GM13977 (cell line): Measurements from ENCODE around the gene ZFP92.

Source experiments
- DNase-seq: peaks from one replicate; pipeline ENCODE4 v3.0.0; 2012; ENCODE audit warnings: low spot score
- in situ Hi-C: fragments of 300-500 bp; cut with MboI; formaldehyde crosslinking; loops from one replicate; pipeline ENCODE4 v1.12.0; 2022; ENCODE audit warnings: low sequenced_read_pairs, low pct_unique_long_range_greater_than_20kb, mixed read lengths, inconsistent platforms; ENCODE audit not compliant: unreplicated experiment
- TF ChIP-seq, protein P1 (sequence below): IDR thresholded peaks from 2 replicates; pipeline ENCODE4 v1.5.1; 2012; ENCODE audit warnings: mild to moderate bottlenecking, control low read depth; ENCODE audit not compliant: insufficient read depth; ENCODE audit errors: extremely low read depth, missing control alignments

The ZFP92 gene

DNA sequence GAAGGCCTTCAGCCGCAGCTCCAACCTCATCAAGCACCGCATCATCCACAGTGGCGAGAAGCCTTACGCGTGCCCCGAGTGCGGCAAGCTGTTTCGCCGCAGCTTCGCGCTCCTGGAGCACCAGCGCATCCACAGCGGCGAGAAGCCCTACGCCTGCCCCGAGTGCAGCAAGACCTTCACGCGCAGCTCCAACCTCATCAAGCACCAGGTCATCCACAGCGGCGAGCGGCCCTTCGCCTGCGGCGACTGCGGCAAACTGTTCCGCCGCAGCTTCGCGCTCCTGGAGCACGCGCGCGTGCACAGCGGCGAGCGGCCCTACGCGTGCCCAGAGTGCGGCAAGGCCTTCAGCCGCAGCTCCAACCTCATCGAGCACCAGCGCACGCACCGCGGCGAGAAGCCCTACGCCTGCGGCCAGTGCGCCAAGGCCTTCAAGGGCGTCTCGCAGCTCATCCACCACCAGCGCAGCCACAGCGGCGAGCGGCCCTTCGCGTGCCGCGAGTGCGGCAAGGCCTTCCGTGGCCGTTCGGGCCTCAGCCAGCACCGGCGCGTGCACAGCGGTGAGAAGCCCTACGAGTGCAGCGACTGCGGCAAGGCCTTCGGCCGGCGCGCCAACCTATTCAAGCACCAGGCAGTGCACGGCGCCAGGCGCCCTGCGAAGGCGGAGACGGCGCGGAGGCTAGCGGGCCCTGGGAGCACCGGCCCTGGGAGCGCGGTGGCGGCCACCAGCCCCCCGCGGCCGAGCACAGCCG is 9.8 kb downstream of the ZFP92 start:
- in situ Hi-C loops, result no loop called here
- no peak for DNase-seq
- TF ChIP-seq, protein P1, sequence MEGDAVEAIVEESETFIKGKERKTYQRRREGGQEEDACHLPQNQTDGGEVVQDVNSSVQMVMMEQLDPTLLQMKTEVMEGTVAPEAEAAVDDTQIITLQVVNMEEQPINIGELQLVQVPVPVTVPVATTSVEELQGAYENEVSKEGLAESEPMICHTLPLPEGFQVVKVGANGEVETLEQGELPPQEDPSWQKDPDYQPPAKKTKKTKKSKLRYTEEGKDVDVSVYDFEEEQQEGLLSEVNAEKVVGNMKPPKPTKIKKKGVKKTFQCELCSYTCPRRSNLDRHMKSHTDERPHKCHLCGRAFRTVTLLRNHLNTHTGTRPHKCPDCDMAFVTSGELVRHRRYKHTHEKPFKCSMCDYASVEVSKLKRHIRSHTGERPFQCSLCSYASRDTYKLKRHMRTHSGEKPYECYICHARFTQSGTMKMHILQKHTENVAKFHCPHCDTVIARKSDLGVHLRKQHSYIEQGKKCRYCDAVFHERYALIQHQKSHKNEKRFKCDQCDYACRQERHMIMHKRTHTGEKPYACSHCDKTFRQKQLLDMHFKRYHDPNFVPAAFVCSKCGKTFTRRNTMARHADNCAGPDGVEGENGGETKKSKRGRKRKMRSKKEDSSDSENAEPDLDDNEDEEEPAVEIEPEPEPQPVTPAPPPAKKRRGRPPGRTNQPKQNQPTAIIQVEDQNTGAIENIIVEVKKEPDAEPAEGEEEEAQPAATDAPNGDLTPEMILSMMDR, result no peak

DNA sequence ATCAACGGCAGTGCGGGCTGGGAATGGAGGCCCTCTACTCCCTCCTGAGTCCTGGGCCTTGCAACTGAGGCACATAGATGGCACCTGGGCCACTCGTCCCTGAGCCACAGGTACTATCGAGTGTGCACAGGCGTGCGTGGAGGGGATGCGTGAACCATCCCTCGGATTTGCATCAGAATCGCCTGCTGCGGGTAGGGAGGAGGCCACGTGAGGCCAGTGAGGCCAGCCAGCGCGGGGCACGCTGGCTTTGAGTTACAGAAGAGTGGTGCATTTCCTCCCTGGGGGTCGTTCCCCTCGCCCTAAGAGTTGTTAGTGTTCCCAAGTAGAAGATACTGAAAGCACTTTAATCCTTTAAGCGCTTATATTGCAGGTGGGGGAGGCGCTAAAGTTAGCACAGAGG is 10.6 kb downstream of the ZFP92 start:
- in situ Hi-C loops, result no loop called here
- no peak for DNase-seq
- TF ChIP-seq, protein P1, result no peak

DNA sequence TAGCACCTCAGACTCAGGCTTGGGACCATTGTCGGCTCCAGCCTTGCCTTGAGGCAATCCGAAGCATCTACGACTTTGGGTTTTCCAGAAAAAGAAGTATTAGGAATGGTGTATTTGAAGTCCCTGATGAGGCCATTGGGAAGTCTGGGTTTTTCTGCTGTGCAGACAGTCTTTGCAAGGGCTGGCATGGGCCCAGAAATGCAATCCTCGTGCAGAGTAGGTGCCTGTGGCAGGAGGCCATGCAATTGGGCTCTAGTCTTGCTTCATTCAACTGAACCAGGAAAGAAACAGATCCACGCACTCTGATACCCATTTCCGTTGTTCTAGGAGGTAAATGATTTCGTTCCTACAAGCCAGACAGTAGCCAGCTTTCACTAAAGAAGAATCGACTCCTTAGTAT is 12.4 kb downstream of the ZFP92 start:
- DNase-seq, result no peak
- TF ChIP-seq, protein P1, result no peak
- in situ Hi-C loops, result no loop called here

DNA sequence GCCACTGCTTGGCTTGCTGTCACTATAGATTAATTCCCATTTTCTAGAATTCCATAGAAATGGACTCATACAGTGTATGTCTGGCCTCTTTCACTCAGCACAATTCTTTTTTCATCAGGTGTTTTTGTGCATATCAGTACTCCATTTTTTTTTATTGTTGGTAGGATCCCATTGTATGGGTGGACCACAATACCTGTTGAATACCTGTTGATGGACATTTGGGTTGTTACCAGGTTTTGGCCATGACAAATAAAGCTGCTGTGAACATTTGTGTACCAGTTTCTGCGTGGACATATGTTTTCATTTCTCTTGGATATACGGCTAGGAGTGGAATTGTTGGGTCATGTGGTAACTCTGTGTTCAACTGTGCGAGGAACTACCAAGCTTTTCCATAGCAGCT is 14.9 kb downstream of the ZFP92 start:
- TF ChIP-seq, protein P1, result no peak
- DNase-seq, result no peak
- in situ Hi-C loops, result no loop called here

DNA sequence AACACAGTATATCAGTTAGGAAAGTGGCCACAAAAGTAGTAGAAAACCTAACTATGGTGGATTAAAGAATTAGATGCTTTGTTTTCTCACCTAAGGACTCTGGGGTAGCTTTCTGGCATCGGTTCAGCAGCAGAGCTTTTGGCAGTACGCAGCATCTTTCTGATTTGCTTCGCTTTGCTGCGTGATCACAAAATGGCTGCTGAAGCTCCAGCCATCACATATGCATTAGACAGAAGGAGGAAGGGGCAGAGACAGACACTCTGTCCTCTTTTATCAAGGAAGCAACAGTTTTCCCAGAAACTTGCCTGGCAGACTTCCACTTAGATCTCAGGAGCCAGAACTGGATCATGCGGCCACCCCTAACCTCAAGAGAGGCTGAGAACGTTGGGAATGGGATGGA is 19.5 kb downstream of the ZFP92 start:
- TF ChIP-seq, protein P1, result no peak
- in situ Hi-C loops, result no loop called here
- no peak for DNase-seq

DNA sequence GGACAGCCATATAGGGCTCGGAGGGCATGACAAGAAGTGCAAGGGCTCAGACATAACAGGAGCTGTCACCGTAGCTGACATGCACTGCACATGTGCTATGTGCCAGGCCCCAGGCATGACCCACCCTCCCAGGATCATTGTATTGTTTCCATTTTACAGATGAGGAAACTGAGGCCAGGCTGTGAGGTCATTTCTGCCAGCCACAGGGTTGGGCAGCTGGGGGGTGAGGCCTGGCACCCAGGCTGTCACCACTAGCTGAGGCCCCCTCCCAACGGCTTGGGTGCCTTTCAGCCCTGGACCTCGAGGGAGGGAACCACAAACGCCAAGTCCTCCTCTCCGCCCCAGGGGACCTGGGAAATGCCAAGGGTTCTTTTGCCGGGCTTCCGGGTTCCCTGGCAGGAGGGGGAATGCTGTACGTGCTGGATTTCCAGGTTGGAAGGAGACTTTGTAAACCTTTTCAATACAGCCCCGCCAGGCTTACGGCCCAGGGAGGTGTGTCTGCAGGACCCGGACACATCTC is 21.9 kb downstream of the ZFP92 start:
- in situ Hi-C loops, result no loop called here
- TF ChIP-seq, protein P1, result no peak
- no peak for DNase-seq

DNA sequence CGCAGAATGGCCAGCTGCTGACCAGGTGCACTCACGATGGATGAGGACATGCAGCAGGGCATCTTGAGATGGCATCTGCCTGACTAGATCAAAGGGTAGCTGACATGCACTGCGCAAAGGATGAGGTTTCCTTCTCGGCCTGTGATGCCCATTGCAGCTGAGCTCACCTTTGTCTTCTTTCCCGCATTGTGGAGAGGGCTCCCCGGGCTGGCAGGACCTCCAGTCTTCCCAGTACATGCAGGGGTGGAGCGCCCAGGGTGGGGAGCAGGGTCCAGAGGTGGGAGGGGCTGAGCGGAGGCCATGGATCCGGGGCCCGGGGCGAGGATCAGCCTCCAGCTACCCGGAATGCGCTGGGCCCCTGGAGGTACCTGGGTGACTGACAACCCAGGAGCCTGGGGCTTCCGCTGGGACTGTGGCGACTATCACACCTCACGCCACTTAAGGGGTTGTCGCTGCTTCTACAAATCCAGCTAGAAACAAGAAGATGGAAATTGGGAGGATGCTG is 22.6 kb downstream of the ZFP92 start:
- TF ChIP-seq, protein P1, result no peak
- in situ Hi-C loops, result no loop called here
- no peak for DNase-seq
